ENCODE results near the gene ASS1. TPM values are rescaled to one million over a fixed set of nuclear protein-coding genes. Genes with fewer than 3 reads are reported as not detected.

ASS1 gene
- total RNA-seq, 1 donor from 2014 or later: 3.1 TPM

DNA sequence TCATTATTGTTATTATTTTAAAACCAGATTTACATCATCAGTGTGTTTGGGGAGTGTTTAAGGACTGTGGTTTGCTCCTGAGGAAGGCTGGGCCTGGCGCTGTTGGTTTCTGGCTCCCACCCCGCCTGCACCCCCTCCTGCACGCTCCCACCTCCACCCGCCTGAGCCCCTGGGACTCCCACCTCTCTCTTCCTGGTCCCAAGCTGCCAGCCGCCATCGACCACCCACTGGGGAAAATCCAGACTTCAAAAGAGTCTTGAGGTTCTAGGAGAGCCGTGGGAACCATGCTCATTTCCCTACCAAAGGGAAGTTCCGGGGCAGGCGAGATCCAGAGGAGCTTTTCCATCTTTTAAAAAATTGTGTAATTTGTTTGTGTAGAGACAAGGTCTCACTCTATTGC lies 99.6 kb downstream of the ASS1 start:
- H3K4me3 Mint-ChIP-seq (ENCODE audit: unreplicated experiment): no peak overlapping the region
- H3K27me3 Mint-ChIP-seq (ENCODE audit: unreplicated experiment): peaks cover 4% of the 10 kb centered on the region
- no peak for DNase-seq (ENCODE audit: low spot score)
- H3K4me1 Mint-ChIP-seq (ENCODE audit: unreplicated experiment): no peaks in the 10 kb centered on the region
- no peaks in the 10 kb centered on the region for H3K9me3 Mint-ChIP-seq (ENCODE audit: unreplicated experiment)
- no peak overlapping the region for H3K27ac Mint-ChIP-seq (ENCODE audit: unreplicated experiment)
- H3K36me3 Mint-ChIP-seq (ENCODE audit: low read depth, unreplicated experiment): no peaks in the 10 kb centered on the region
- TF ChIP-seq, protein P1, sequence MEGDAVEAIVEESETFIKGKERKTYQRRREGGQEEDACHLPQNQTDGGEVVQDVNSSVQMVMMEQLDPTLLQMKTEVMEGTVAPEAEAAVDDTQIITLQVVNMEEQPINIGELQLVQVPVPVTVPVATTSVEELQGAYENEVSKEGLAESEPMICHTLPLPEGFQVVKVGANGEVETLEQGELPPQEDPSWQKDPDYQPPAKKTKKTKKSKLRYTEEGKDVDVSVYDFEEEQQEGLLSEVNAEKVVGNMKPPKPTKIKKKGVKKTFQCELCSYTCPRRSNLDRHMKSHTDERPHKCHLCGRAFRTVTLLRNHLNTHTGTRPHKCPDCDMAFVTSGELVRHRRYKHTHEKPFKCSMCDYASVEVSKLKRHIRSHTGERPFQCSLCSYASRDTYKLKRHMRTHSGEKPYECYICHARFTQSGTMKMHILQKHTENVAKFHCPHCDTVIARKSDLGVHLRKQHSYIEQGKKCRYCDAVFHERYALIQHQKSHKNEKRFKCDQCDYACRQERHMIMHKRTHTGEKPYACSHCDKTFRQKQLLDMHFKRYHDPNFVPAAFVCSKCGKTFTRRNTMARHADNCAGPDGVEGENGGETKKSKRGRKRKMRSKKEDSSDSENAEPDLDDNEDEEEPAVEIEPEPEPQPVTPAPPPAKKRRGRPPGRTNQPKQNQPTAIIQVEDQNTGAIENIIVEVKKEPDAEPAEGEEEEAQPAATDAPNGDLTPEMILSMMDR (IDR thresholded peaks at IDR 0.05; ENCODE audit: unreplicated experiment): no peak

DNA sequence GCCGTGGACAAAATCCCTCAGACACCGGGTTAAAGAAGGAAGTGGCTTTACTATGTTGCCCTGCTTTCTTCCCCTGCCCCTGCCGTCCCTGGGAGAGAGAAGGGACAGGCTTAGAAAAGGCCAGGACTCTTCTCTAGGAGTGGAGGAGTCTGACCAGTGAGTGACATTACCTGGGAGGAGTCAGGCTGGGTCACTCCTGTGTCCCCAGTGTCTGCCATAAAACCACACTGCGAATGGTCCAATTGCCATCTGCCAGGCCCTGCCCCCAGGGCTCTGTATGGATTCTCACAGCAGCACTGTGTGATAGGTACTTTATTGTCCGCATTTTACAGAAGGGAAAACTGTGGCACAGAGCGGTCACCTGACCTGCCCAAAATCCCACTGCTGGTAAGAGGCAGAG lies 103.3 kb downstream of the ASS1 start:
- H3K27me3 Mint-ChIP-seq (ENCODE audit: unreplicated experiment): no peaks in the 10 kb centered on the region
- H3K27ac Mint-ChIP-seq (ENCODE audit: unreplicated experiment): no peak overlapping the region
- no peaks in the 10 kb centered on the region for H3K4me1 Mint-ChIP-seq (ENCODE audit: unreplicated experiment)
- TF ChIP-seq, protein P1 (IDR thresholded peaks at IDR 0.05; ENCODE audit: unreplicated experiment): no peak
- no peak overlapping the region for H3K4me3 Mint-ChIP-seq (ENCODE audit: unreplicated experiment)
- DNase-seq (ENCODE audit: low spot score): no peak
- H3K36me3 Mint-ChIP-seq (ENCODE audit: low read depth, unreplicated experiment): peaks cover 2% of the 10 kb centered on the region
- H3K9me3 Mint-ChIP-seq (ENCODE audit: unreplicated experiment): no peaks in the 10 kb centered on the region

DNA sequence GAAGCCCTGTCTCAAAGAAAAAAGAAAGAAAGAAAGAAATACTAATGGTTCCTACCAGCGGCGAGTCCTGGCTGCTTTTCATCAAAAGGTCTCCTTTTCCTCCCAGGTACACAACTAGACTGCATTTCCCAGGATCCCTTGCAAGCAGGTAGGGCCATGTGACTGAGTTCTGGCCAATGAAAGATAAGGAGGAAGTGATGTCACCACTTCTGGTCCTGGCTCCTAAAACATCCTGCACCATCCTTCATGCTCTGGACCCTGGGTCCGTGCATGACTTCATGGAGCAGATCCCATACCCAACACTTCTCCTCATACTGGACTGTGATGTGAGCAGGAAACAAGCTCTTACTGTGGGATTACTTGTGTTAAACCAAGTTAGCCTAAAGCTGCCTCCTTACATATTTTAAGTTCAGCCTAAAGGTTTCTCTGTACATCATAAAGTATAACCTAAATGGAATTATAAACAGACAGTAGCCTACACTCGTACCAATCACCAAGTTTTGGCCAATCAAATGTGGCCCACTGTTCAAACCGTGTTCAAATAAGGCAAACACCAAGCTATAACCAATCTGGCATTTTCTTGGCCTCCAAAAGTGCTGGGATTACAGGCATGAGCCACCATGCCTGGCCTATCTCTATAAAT lies 104.5 kb downstream of the ASS1 start:
- Mint-ChIP-seq H3K4me3 (ENCODE audit: unreplicated experiment) (no peak overlapping the region), H3K9me3 (ENCODE audit: unreplicated experiment) (no peaks in the 10 kb centered on the region), H3K27me3 (ENCODE audit: unreplicated experiment) (no peaks in the 10 kb centered on the region), H3K27ac (ENCODE audit: unreplicated experiment) (no peak overlapping the region), H3K4me1 (ENCODE audit: unreplicated experiment) (no peaks in the 10 kb centered on the region), H3K36me3 (ENCODE audit: low read depth, unreplicated experiment) (peaks cover 2% of the 10 kb centered on the region)
- no peak for DNase-seq (ENCODE audit: low spot score)
- TF ChIP-seq, protein P1 (IDR thresholded peaks at IDR 0.05; ENCODE audit: unreplicated experiment): no peak

Other genes with a start within 250 kb of the ASS1 start
- 29.6 TPM for gene HMCN2, start 179.2 kb upstream of the ASS1 start, total RNA-seq (ENCODE audit: unreplicated experiment)
- 61.9 TPM for gene FUBP3, start 134.6 kb downstream of the ASS1 start, total RNA-seq (ENCODE audit: unreplicated experiment)
- not detected for gene PRDM12, start 219.6 kb downstream of the ASS1 start, total RNA-seq (ENCODE audit: unreplicated experiment)
- 26.0 TPM for gene EXOSC2, start 248.8 kb downstream of the ASS1 start, total RNA-seq (ENCODE audit: unreplicated experiment)